ENCODE results near the gene EOLA2.
"Not testable (repeated sequence)": the region's sequence is repeated elsewhere in the genome, so short reads cannot be mapped to it uniquely, and the experiment has no call there.

Gene EOLA2

DNA sequence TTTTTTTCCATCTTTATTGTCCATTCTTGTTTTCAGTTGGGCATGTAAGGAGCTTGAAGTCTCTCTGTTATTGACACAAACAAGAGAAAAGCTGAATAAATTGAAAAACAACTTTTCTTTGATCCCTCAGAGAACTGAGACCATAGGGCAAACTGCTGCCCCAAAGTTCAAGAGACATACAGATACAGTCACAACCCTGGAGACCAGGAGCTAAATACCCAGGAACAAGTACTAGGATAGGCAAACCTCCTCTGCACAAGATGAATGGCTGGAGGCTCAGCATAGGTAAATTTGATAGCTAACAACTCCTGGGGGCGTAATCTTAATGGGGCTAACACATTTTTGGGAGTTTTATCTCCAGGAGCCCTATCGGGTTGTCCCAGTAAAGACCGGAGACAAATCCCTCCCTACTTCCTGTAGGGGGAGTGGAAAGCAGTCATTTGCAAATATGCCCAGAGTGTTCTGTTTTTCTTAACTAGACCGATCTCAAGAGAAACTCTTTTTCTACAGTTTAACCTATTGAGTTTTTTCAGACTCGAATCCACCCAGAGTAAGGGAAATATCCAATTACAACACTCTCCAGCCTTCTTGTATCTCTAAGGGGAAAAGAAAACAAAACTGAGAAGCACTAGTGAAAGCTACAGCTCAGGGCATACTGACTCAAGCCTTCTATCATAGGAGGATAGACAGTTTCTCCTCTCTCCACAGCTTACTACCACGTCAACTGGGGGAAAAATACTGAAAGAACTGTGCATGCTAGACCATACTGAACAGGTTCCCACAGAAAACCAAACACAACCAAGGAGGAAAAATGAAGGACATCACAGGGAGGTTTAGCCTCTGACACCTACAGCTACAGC, 34.2 kb downstream of the EOLA2 start:
- no peak for DNase-seq
- H3K4me3 Mint-ChIP-seq, result peak overlapping the region; percentile 52
- H3K27me3 Mint-ChIP-seq (ENCODE audit: low read depth, poor library complexity), result no peaks in the 10 kb centered on the region
- H3K36me3 Mint-ChIP-seq (ENCODE audit: low read depth), result no peaks in the 10 kb centered on the region
- peaks cover 26% of the 10 kb centered on the region for H3K4me1 Mint-ChIP-seq
- H3K9me3 Mint-ChIP-seq, result peaks cover 57% of the 10 kb centered on the region
- peak overlapping the region; percentile 89 for H3K27ac Mint-ChIP-seq
- no peak for TF ChIP-seq CTCF (IDR thresholded peaks at IDR 0.05)

- Mint-ChIP-seq H3K9me3 (peaks cover 50% of the 10 kb centered on the region), H3K4me3 (no peak overlapping the region), H3K27me3 (ENCODE audit: low read depth, poor library complexity) (no peaks in the 10 kb centered on the region), H3K27ac (no peak overlapping the region), H3K4me1 (peaks cover 4% of the 10 kb centered on the region), H3K36me3 (ENCODE audit: low read depth) (no peaks in the 10 kb centered on the region)
- TF ChIP-seq CTCF (IDR thresholded peaks at IDR 0.05), result no peak
- no peak for DNase-seq
Observed at GRCh38 chrX:149898554-149898953, 39.7 kb downstream of the EOLA2 start.

GRCh38 chrX:149890828-149891227, 47.5 kb downstream of the EOLA2 start:
- not testable (repeated sequence) for H3K27ac Mint-ChIP-seq; DNase-seq; H3K4me3 Mint-ChIP-seq; H3K27me3 Mint-ChIP-seq (ENCODE audit: low read depth, poor library complexity); H3K4me1 Mint-ChIP-seq; H3K36me3 Mint-ChIP-seq (ENCODE audit: low read depth)
- H3K9me3 Mint-ChIP-seq, result peaks cover 47% of the 10 kb centered on the region
